GM18498 (cell line): ENCODE data around the gene TMEM269.

Experiments used
- ATAC-seq: cut with Tn5 transposase; IDR thresholded peaks from one replicate; pipeline ENCODE4 v1.9.1; 2021; ENCODE audit warnings: mild to moderate bottlenecking, moderate library complexity; ENCODE audit not compliant: unreplicated experiment

The TMEM269 gene

GRCh38 chr1:42847111-42847595 lies 62.4 kb downstream of the TMEM269 start:
- no peak for ATAC-seq

GRCh38 chr1:42847721-42848460 lies 63.1 kb downstream of the TMEM269 start:
- no peak for ATAC-seq

GRCh38 chr1:42848823-42849537 lies 64.2 kb downstream of the TMEM269 start:
- ATAC-seq, result no peak

GRCh38 chr1:42849944-42850343 lies 65.2 kb downstream of the TMEM269 start:
- ATAC-seq, result no peak
